Vagina (tissue), 2 donors: ENCODE results near the gene ITM2C. TPM values are rescaled to one million over a fixed set of nuclear protein-coding genes. Genes with fewer than 3 reads are reported as not detected.
A peak's percentile ranks its signal among the peaks of the same experiment; 100 is the strongest.

Source experiments
- DNase-seq, 2 donors: peaks; one replicate each; pipeline ENCODE4 v3.0.0-alpha.2; 2017; ENCODE audit errors: extremely low spot score in 2 of 2
- H3K27ac ChIP-seq: fragments of 200-600 bp; sonication (generic); one replicate; pipeline ENCODE4 v1.5.1; 2019
- H3K27me3 ChIP-seq: fragments of 200-600 bp; sonication (generic); one replicate; pipeline ENCODE4 v1.5.1; 2019
- H3K36me3 ChIP-seq, 2 donors: fragments of 200-600 bp; sonication (generic); one replicate each; pipeline ENCODE4 v1.5.1; 2017 to 2019
- H3K4me1 ChIP-seq: fragments of 200-600 bp; sonication (generic); one replicate; pipeline ENCODE4 v1.5.1; 2019
- H3K4me3 ChIP-seq, 2 donors: fragments of 200-600 bp; sonication (generic); 1 replicate in 1 of 2; 2 replicates in 1 of 2; pipeline ENCODE4 v1.5.1; 2016 to 2019
- H3K9me3 ChIP-seq: fragments of 200-600 bp; sonication (generic); one replicate; pipeline ENCODE4 v1.5.1; 2019
- POLR2A ChIP-seq, 2 donors: fragments of 450-650 bp; IDR thresholded peaks; one replicate each; pipeline ENCODE4 v1.6.1; 2017; ENCODE audit warnings: antibody characterized with exemption in 2 of 2, mild to moderate bottlenecking in 2 of 2, moderate library complexity in 2 of 2
- POLR2AphosphoS5 ChIP-seq, 2 donors: sonication (generic); formaldehyde crosslinking; IDR thresholded peaks; one replicate each; pipeline ENCODE4 v1.9.0; 2017; ENCODE audit warnings: antibody characterized with exemption in 2 of 2, mild to moderate bottlenecking in 2 of 2, low read depth in 1 of 2; ENCODE audit not compliant: insufficient read depth in 1 of 2
- intact Hi-C: fragments of 100-400 bp; cut with DNase I; formaldehyde crosslinking; loops from one replicate; pipeline ENCODE4 v1.15.1; 2023
- total RNA-seq: library from RNA; depleted of rRNA; stranded (reverse); fragments of >200 nt; gene quantifications from one replicate; pipeline ENCODE4 v1.2.3, GENCODE V29; 2016
- TF ChIP-seq, protein P1 (sequence below), 3 experiments: fragments of 450-650 bp in 2 of 3; fragments of 200-600 bp in 1 of 3; sonication (generic) in 1 of 3; IDR thresholded peaks; one replicate each; pipeline ENCODE4 v1.5.1; 2017 to 2019; ENCODE audit warnings: antibody characterized with exemption in 3 of 3, mild to moderate bottlenecking in 2 of 3, moderate library complexity in 2 of 3

ITM2C gene
- total RNA-seq, 1 donor from 2014 or later = 86.2 TPM

DNA sequence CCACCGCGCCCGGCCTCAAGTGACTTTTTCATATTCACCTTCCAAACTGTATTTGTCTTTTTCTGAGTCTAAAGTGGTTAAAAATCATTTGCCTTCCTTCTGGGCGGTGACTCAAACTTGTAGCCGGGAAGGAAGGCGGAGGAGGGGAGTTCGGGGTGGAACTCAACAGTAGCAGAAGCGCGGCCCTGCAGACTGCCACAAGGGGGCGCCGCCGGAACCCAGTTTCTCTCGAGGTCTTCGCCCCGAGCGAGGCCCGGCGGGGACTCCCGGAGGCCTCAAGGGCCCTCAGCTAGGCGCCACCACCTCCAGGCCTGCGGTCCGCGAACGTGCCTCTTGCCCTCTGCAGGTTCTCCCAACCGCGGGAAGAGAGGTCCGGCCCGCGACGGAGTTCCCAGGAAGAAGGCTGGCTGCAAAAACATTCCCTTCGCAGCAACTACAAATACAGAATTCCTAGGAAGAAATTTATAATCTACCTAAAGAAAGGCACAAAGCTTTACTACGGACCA lies 16.8 kb upstream of the ITM2C start:
- intact Hi-C loops = no loop called here
- H3K4me3 ChIP-seq = peak overlapping the region in 1 of 2 donors; percentile 19
- H3K36me3 ChIP-seq = no peaks in the 10 kb centered on the region
- no peaks in the 10 kb centered on the region for H3K27me3 ChIP-seq
- no peak overlapping the region for H3K27ac ChIP-seq
- no peak for DNase-seq
- no peaks in the 10 kb centered on the region for H3K9me3 ChIP-seq
- no peaks in the 10 kb centered on the region for H3K4me1 ChIP-seq
- TF ChIP-seq POLR2A (IDR thresholded peaks at IDR 0.05) (no peak), POLR2AphosphoS5 (IDR thresholded peaks at IDR 0.05; ENCODE audit: insufficient read depth in 1 of 2, low read depth in 1 of 2) (no peak)
- TF ChIP-seq, protein P1, sequence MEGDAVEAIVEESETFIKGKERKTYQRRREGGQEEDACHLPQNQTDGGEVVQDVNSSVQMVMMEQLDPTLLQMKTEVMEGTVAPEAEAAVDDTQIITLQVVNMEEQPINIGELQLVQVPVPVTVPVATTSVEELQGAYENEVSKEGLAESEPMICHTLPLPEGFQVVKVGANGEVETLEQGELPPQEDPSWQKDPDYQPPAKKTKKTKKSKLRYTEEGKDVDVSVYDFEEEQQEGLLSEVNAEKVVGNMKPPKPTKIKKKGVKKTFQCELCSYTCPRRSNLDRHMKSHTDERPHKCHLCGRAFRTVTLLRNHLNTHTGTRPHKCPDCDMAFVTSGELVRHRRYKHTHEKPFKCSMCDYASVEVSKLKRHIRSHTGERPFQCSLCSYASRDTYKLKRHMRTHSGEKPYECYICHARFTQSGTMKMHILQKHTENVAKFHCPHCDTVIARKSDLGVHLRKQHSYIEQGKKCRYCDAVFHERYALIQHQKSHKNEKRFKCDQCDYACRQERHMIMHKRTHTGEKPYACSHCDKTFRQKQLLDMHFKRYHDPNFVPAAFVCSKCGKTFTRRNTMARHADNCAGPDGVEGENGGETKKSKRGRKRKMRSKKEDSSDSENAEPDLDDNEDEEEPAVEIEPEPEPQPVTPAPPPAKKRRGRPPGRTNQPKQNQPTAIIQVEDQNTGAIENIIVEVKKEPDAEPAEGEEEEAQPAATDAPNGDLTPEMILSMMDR (IDR thresholded peaks at IDR 0.05) = peak; percentile 61 to 83 (median 71)

DNA sequence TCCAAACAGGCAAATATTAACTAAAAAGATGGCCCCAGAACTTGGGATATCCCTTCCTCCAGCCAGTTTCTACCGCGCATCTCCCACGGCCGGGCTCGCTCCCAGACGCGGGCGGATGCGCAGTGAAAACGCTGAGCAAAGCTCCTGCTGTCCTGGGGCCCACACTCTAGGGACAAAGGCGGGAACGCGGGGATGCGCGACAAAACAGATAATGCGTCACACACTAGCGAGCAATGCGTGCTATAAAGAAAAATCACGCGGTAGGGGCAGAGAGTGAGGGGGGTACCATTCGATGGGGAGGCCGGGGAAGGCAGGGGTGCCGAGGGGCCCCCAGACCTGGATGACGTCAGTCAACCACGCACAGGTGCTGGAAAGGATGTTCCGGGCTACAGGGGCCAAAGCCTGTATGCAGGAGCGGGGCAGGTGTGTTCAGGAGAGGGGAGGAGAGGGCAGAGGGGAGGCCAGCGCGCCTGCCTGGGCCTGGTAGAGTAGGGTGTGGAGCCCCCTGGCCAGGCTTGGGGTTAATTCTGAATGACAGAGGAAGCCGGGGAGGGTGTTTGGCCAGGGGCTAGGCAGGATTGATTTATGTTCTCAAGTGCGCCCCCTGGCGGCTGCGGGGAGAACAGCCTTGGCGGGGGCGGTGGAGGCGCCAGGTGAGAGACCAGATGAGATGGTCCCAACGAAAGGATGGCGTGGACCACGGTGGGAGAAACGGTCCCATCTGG lies 14.9 kb upstream of the ITM2C start:
- H3K4me1 ChIP-seq = no peaks in the 10 kb centered on the region
- no peak for DNase-seq
- H3K4me3 ChIP-seq = no peak overlapping the region
- no peaks in the 10 kb centered on the region for H3K27me3 ChIP-seq
- intact Hi-C loops = no loop called here
- no peaks in the 10 kb centered on the region for H3K9me3 ChIP-seq
- H3K36me3 ChIP-seq = no peaks in the 10 kb centered on the region
- no peak overlapping the region for H3K27ac ChIP-seq
- TF ChIP-seq, protein P1 (IDR thresholded peaks at IDR 0.05) = peak; percentile 22 to 48 (median 29)
- no peak for TF ChIP-seq POLR2A (IDR thresholded peaks at IDR 0.05)

- H3K9me3 ChIP-seq = no peaks in the 10 kb centered on the region
- no peak for DNase-seq
- no peak overlapping the region for H3K4me3 ChIP-seq
- no peaks in the 10 kb centered on the region for H3K4me1 ChIP-seq
- intact Hi-C loops = no loop called here
- H3K27me3 ChIP-seq = no peaks in the 10 kb centered on the region
- TF ChIP-seq, protein P1 (IDR thresholded peaks at IDR 0.05) = no peak
- TF ChIP-seq POLR2A (IDR thresholded peaks at IDR 0.05) (no peak), POLR2AphosphoS5 (IDR thresholded peaks at IDR 0.05; ENCODE audit: insufficient read depth in 1 of 2, low read depth in 1 of 2) (no peak)
- H3K36me3 ChIP-seq = no peaks in the 10 kb centered on the region
- H3K27ac ChIP-seq = no peak overlapping the region
Observed at GRCh38 chr2:230850358-230850658, 14.4 kb upstream of the ITM2C start.

DNA sequence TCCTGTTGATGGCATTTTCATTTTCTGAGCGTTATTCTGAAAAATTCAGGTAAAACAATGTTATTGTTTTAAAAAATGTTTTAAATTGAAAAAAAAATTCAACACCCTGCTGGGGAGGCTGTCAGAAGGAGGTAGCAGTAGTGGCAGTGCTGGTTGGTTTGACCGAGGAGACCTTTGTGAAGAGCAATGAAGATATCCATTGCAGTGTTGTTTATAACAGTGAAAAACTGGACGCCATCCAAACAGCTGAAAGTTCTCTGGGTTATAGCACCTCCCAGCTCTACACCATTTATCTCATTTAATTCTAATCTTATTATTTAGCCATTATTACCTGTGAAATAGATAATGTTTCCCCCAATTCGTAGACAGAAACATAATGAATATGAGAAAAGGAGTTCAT lies 12.6 kb upstream of the ITM2C start:
- TF ChIP-seq POLR2A (IDR thresholded peaks at IDR 0.05) (no peak), POLR2AphosphoS5 (IDR thresholded peaks at IDR 0.05; ENCODE audit: insufficient read depth in 1 of 2, low read depth in 1 of 2) (no peak)
- DNase-seq = no peak
- H3K4me3 ChIP-seq = no peak overlapping the region
- no peaks in the 10 kb centered on the region for H3K27me3 ChIP-seq
- no peaks in the 10 kb centered on the region for H3K9me3 ChIP-seq
- no peaks in the 10 kb centered on the region for H3K36me3 ChIP-seq
- no peaks in the 10 kb centered on the region for H3K4me1 ChIP-seq
- intact Hi-C loops = no loop called here
- no peak overlapping the region for H3K27ac ChIP-seq

- intact Hi-C loops = no loop called here
- no peak overlapping the region for H3K4me3 ChIP-seq
- H3K4me1 ChIP-seq = peaks cover 26% of the 10 kb centered on the region
- H3K36me3 ChIP-seq = no peaks in the 10 kb centered on the region
- no peaks in the 10 kb centered on the region for H3K27me3 ChIP-seq
- no peaks in the 10 kb centered on the region for H3K9me3 ChIP-seq
- H3K27ac ChIP-seq = no peak overlapping the region
- no peak for TF ChIP-seq POLR2A (IDR thresholded peaks at IDR 0.05)
- no peak for TF ChIP-seq POLR2AphosphoS5 (IDR thresholded peaks at IDR 0.05; ENCODE audit: insufficient read depth in 1 of 2, low read depth in 1 of 2)
- TF ChIP-seq, protein P1 (IDR thresholded peaks at IDR 0.05) = no peak
- no peak for DNase-seq
Observed at GRCh38 chr2:230861552-230862255, 3.0 kb upstream of the ITM2C start.
